SU-DHL-6 (cell line): ENCODE data around the gene SLC9A5.

Experiments used
- EZH2phosphoT487 ChIP-seq: fragments of 200-600 bp; sonication (generic), shearing (Covaris generic); conservative IDR thresholded peaks from 2 replicates; pipeline ENCODE4 v1.6.1; 2018; ENCODE audit warnings: mild to moderate bottlenecking, antibody characterized with exemption, low read length, moderate library complexity, mixed read lengths
- TF ChIP-seq, protein P1 (sequence below): fragments of 200-600 bp; sonication (generic); IDR thresholded peaks from one replicate; pipeline ENCODE4 v1.5.1; 2017; ENCODE audit warnings: antibody characterized with exemption, mild to moderate bottlenecking, low read length, moderate library complexity; ENCODE audit not compliant: insufficient read depth, poor library complexity, severe bottlenecking

DNA sequence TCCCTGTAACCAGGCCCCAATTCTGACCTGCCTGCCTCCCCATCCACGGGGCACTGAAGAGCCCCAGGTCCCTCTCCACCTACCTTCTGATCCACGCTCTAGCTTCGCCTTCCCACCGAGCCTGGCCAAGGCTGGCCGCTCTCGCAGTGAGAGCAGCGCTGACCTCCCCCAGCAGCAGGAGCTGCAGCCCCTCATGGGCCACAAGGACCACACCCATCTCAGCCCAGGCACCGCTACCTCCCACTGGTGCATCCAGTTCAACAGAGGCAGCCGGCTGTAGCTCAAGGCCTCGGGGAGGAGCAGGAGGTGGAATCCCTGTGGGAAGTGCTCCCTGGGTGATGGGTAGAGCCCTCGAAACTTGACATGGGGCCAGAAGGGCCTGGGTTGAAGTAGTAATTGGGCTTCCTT is 22.2 kb downstream of the SLC9A5 start:
- TF ChIP-seq, protein P1, sequence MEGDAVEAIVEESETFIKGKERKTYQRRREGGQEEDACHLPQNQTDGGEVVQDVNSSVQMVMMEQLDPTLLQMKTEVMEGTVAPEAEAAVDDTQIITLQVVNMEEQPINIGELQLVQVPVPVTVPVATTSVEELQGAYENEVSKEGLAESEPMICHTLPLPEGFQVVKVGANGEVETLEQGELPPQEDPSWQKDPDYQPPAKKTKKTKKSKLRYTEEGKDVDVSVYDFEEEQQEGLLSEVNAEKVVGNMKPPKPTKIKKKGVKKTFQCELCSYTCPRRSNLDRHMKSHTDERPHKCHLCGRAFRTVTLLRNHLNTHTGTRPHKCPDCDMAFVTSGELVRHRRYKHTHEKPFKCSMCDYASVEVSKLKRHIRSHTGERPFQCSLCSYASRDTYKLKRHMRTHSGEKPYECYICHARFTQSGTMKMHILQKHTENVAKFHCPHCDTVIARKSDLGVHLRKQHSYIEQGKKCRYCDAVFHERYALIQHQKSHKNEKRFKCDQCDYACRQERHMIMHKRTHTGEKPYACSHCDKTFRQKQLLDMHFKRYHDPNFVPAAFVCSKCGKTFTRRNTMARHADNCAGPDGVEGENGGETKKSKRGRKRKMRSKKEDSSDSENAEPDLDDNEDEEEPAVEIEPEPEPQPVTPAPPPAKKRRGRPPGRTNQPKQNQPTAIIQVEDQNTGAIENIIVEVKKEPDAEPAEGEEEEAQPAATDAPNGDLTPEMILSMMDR: no peak
- TF ChIP-seq EZH2phosphoT487: no peak
